ENCODE measurements around the gene PHF12. TPM values are rescaled to one million over a fixed set of nuclear protein-coding genes. Genes with fewer than 3 reads are reported as not detected.

Gene PHF12
- total and polyA plus RNA-seq, 2 experiments from 2014 or later, result 19.7 to 41.0 TPM

- no peak for TF ChIP-seq POLR2AphosphoS5 (IDR thresholded peaks at IDR 0.05; ENCODE audit: low read depth)
- TF ChIP-seq CTCF (conservative IDR thresholded peaks at IDR 0.05; ENCODE audit: low read depth in 2 of 2), result no peak
- no peak for TF ChIP-seq ZNF331 (CRISPR knock-in tag; IDR thresholded peaks at IDR 0.05; ENCODE audit: low read depth)
- TF ChIP-seq, protein P1, sequence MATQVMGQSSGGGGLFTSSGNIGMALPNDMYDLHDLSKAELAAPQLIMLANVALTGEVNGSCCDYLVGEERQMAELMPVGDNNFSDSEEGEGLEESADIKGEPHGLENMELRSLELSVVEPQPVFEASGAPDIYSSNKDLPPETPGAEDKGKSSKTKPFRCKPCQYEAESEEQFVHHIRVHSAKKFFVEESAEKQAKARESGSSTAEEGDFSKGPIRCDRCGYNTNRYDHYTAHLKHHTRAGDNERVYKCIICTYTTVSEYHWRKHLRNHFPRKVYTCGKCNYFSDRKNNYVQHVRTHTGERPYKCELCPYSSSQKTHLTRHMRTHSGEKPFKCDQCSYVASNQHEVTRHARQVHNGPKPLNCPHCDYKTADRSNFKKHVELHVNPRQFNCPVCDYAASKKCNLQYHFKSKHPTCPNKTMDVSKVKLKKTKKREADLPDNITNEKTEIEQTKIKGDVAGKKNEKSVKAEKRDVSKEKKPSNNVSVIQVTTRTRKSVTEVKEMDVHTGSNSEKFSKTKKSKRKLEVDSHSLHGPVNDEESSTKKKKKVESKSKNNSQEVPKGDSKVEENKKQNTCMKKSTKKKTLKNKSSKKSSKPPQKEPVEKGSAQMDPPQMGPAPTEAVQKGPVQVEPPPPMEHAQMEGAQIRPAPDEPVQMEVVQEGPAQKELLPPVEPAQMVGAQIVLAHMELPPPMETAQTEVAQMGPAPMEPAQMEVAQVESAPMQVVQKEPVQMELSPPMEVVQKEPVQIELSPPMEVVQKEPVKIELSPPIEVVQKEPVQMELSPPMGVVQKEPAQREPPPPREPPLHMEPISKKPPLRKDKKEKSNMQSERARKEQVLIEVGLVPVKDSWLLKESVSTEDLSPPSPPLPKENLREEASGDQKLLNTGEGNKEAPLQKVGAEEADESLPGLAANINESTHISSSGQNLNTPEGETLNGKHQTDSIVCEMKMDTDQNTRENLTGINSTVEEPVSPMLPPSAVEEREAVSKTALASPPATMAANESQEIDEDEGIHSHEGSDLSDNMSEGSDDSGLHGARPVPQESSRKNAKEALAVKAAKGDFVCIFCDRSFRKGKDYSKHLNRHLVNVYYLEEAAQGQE (IDR thresholded peaks at IDR 0.05; ENCODE audit: unreplicated experiment), result no peak
These were observed 9.1 kb upstream of the PHF12 start (continued) for GRCh38 chr17:28960256-28961061.

GRCh38 chr17:28959471-28959871 is 8.2 kb upstream of the PHF12 start:
- DNase-seq (ENCODE audit: low spot score) (no peak), ATAC-seq (no peak)
- Histone ChIP-seq H3K79me2 (replicated peaks; ENCODE audit: insufficient read depth) (no peaks in the 10 kb centered on the region), H3F3A (replicated peaks; ENCODE audit: low read depth) (0 out of 2 replicates have a peak, but pooled peaks cover 5% of the 10 kb centered on the region), H3K27ac (ENCODE audit: low read depth) (no peak overlapping the region), H3K36me3 (ENCODE audit: insufficient read depth) (no peaks in the 10 kb centered on the region), H3K27me3 (ENCODE audit: insufficient read depth) (no peaks in the 10 kb centered on the region), H3K4me2 (no peak overlapping the region), H3K4me1 (ENCODE audit: insufficient read depth) (no peaks in the 10 kb centered on the region), H3K9me2 (ENCODE audit: insufficient read depth) (no peaks in the 10 kb centered on the region), H2AFZ (no peak overlapping the region), H3K4me3 (no peak overlapping the region), H4K20me1 (replicated peaks; ENCODE audit: insufficient read depth) (no peaks in the 10 kb centered on the region)
- Mint-ChIP-seq H3K4me1 (peaks cover 14% of the 10 kb centered on the region), H3K4me3 (no peak overlapping the region), H3K9me3 (no peaks in the 10 kb centered on the region), H3K27me3 (ENCODE audit: insufficient read depth, low read depth, poor library complexity) (peaks cover 5% of the 10 kb centered on the region), H3K27ac (no peak overlapping the region), H3K36me3 (ENCODE audit: low read depth) (no peaks in the 10 kb centered on the region; the same call in 2 of the 3 replicates)
- TF ChIP-seq NANOG (IDR thresholded peaks at IDR 0.05; ENCODE audit: borderline replicate concordance), result no peak
- no peak for TF ChIP-seq EZH2 (IDR thresholded peaks at IDR 0.05; ENCODE audit: low read depth, unreplicated experiment)
- TF ChIP-seq STAT1 (IDR thresholded peaks at IDR 0.05; ENCODE audit: unreplicated experiment), result no peak
- no peak for TF ChIP-seq POLR2AphosphoS5 (IDR thresholded peaks at IDR 0.05; ENCODE audit: low read depth)
- TF ChIP-seq JUNB (IDR thresholded peaks at IDR 0.05; ENCODE audit: unreplicated experiment), result no peak
- no peak for TF ChIP-seq ZNF331 (CRISPR knock-in tag; IDR thresholded peaks at IDR 0.05; ENCODE audit: low read depth)
- no peak for TF ChIP-seq EZH2phosphoT487 (IDR thresholded peaks at IDR 0.05; ENCODE audit: unreplicated experiment)
- TF ChIP-seq ZNF114 (CRISPR knock-in tag; IDR thresholded peaks at IDR 0.05), result no peak
- no peak for TF ChIP-seq CREB1 (CRISPR knock-in tag; IDR thresholded peaks at IDR 0.05; ENCODE audit: low read depth)
- no peak for TF ChIP-seq CTCF (conservative IDR thresholded peaks at IDR 0.05; ENCODE audit: low read depth in 2 of 2)
- TF ChIP-seq, protein P1 (IDR thresholded peaks at IDR 0.05; ENCODE audit: unreplicated experiment), result no peak

Data from GM23338 (cell line).